OCI-M2 (cell line): Measurements from ENCODE around the gene BACE1.
"Not testable (repeated sequence)": the region's sequence is repeated elsewhere in the genome, so short reads cannot be mapped to it uniquely, and the experiment has no call there.

Experiments used
- DNase-seq: peaks from one replicate; lab custom pipeline; 2025; ENCODE audit not compliant: unreplicated experiment; lab: John Stamatoyannopoulos, UW

The BACE1 gene

GRCh38 chr11:117316197-117316961 lies at the start of gene BACE1:
Gene BACE1 (minus strand): TSS chr11:117316256. CDS start chr11:117315795, 461 bp downstream.
- DNase-seq = no peak

GRCh38 chr11:117361432-117361831 lies 45.4 kb upstream of the BACE1 start:
- no peak for DNase-seq

- DNase-seq = no peak
These were observed 40.3 kb upstream of the BACE1 start for GRCh38 chr11:117356126-117356890.

- DNase-seq = no peak
These were observed 38.5 kb upstream of the BACE1 start for GRCh38 chr11:117354550-117354949.

GRCh38 chr11:117345039-117345438 lies 29.0 kb upstream of the BACE1 start:
- DNase-seq = no peak

GRCh38 chr11:117337076-117337475 lies 21.0 kb upstream of the BACE1 start:
- no peak for DNase-seq

GRCh38 chr11:117335399-117335798 lies 19.3 kb upstream of the BACE1 start:
- DNase-seq = no peak

- no peak for DNase-seq
These were observed 18.8 kb upstream of the BACE1 start for GRCh38 chr11:117334896-117335295.

- no peak for DNase-seq
These were observed 17.9 kb upstream of the BACE1 start for GRCh38 chr11:117333917-117334316.

- DNase-seq = no peak
These were observed 16.8 kb upstream of the BACE1 start for GRCh38 chr11:117332843-117333242.

- DNase-seq = peak; percentile 11
These were observed 12.4 kb upstream of the BACE1 start for GRCh38 chr11:117328375-117329010.

- peak; percentile 79 for DNase-seq
These were observed 11.7 kb upstream of the BACE1 start, which contains the start of gene CEP164 for GRCh38 chr11:117327567-117328374. Gene CEP164 (plus strand): TSS chr11:117327854. CDS start chr11:117338587, 10,733 bp downstream.

- not testable (repeated sequence) for DNase-seq
These were observed 11.2 kb upstream of the BACE1 start for GRCh38 chr11:117327255-117327566.

GRCh38 chr11:117319214-117319840 lies 3.3 kb upstream of the BACE1 start:
- DNase-seq = no peak

- DNase-seq = no peak
These were observed 2.7 kb upstream of the BACE1 start for GRCh38 chr11:117318738-117319137.

- no peak for DNase-seq
These were observed 515 bp downstream of the BACE1 start for GRCh38 chr11:117315285-117316196.

- DNase-seq = no peak
These were observed 1.2 kb downstream of the BACE1 start for GRCh38 chr11:117314840-117315239.

GRCh38 chr11:117313828-117314768 lies 2.0 kb downstream of the BACE1 start:
- no peak for DNase-seq
